ENCODE results near the gene IGFL4.

The IGFL4 gene

DNA sequence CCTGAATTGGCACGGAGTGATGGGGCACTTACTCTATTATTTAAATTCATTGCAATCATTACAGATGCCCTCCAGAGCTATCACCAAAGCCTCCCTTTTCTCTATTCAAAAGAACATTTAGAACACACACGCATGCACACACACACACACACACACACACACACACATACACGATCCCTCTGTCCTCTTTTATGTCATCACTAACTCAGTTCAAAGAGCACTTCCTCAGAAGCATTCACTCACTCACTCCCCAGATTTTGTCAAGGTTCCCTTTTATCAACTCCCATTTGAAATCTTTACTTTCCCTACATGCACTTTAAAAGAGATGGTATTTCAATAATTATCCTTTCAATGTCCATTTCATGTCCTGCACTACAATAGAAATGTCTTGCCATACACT, 22.4 kb upstream of the IGFL4 start:
- DNase-seq (ENCODE audit: low read depth in 2 of 2), result no peak

DNA sequence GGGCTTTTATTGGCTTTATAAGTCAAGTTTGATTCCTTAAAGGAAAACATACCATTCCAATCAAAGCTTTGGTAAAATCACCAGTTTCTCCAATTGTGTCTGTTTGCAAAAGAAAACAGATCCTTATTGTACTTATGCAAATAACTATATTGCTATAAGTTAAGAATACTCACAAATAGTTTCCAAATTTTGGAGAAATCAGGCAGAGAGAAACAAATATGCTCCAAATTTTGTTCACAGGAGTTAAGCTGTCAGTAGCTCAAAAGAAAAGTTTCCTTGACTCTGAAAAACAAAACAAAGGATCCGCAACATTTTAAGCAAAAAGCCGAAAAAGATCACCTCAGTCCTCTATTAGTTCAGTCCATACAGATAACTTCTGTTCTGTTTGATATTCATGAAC, 19.2 kb upstream of the IGFL4 start:
- no peak for DNase-seq (ENCODE audit: low read depth in 2 of 2)

DNA sequence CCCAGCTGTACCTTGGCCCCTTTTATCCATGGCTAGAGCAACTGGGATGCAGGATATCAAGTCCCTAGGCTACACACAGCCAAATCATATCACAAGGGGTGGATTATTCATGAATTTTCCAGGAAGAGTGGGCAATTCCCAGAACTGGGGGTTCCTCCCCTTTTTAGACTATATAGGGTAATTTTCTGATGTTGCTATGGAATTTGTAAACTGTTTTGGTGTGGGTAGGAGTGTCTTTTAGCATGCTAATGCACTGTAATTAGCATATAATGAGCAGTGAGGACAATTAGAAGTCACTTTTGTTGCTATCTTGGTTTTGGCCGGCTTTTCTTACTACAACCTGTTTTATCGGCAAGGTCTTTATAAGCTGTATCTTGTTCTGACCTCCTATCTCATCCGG, 18.0 kb upstream of the IGFL4 start:
- no peak for DNase-seq (ENCODE audit: low read depth in 2 of 2)

DNA sequence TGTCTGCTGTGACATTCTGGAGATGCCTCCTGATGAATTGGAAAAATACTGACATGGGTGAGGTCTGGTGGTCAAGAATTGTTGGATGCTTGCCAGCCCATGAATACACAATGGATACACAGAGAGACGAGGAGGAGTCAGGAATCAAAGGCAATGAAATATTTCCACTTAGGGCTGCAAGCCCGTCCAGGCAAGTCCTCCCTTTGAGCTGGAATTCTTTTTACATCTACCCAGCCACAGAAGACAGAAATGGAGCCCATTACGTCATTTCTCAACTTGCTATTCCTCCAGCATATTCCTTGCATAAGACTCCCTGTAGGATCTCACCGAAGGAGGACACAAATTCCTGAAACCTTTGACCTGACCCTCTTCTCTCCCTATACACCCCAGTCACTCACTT, 15.7 kb upstream of the IGFL4 start:
- DNase-seq (ENCODE audit: low read depth in 2 of 2), result no peak

- DNase-seq (ENCODE audit: low read depth in 2 of 2), result no peak
Measured at GRCh38 chr19:46052896-46053295, 12.1 kb upstream of the IGFL4 start.

- no peak for DNase-seq (ENCODE audit: low read depth in 2 of 2)
Measured at GRCh38 chr19:46049597-46049996, 8.8 kb upstream of the IGFL4 start.

DNA sequence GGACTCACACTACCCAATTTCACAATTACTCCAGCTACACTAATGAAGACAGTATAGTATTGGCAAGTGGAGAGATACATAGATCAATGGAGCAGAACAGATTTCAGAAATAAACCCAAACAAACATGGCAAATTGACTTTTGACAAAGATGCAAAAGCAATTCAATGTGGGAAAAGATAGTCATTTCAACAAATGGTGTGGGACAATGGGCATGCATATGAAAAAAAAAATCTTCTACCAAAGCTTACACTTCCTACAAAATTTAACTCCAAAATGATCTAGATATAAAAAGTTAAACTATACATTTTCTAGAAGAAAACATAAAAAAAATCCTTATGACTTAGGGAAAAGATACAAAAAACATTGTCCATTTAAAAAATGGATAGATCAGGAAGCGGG, 2.7 kb upstream of the IGFL4 start:
- no peak for DNase-seq (ENCODE audit: low read depth in 2 of 2)

- no peak for DNase-seq (ENCODE audit: low read depth in 2 of 2)
Measured at GRCh38 chr19:46042252-46042883, 1.6 kb upstream of the IGFL4 start.

- no peak for DNase-seq (ENCODE audit: low read depth in 2 of 2)
Measured at GRCh38 chr19:46040125-46040524, 677 bp downstream of the IGFL4 start.

- no peak for DNase-seq (ENCODE audit: low read depth in 2 of 2)
Measured at GRCh38 chr19:46036744-46037128, 4.1 kb downstream of the IGFL4 start.

DNA sequence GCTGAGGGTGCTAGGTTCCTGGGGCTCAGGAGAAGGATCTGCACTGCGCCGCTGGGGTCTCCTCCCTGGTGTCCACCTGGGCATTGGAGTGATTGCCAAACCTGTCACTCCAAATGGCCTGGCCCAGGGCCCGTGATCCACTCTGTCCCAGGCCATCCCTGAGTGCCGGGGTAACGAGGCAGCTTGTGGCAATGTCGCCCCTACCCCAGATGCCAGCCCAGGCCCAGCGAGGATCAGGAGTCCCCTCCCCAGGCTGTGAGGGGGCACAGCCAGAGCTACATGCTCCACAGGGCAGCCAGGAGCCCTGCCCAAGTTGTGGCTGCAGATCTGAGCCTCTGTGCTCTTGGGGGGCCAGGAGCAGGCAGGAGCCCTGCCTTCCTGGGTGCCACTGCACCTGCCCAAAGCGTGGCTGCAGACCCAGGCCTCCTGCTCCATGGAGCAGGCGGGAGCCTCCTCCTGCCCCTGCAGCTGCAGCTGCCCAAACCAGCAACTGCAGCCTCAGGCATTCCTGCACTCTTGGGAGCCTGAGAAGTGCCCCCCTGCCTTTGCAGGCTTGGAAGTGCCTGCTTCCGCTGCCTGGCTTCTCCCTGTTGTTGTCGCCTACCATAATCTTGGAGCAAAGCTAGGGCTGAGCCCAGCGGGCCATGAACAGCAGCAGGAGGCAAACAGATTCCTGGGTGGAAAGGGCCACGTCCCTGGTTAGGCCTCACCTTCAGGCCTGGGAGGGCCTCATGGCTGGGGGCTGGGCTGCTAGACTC, 4.6 kb downstream of the IGFL4 start:
- no peak for DNase-seq (ENCODE audit: low read depth in 2 of 2)

- DNase-seq (ENCODE audit: low read depth in 2 of 2), result no peak
Measured at GRCh38 chr19:46035546-46035945, 5.3 kb downstream of the IGFL4 start.

DNA sequence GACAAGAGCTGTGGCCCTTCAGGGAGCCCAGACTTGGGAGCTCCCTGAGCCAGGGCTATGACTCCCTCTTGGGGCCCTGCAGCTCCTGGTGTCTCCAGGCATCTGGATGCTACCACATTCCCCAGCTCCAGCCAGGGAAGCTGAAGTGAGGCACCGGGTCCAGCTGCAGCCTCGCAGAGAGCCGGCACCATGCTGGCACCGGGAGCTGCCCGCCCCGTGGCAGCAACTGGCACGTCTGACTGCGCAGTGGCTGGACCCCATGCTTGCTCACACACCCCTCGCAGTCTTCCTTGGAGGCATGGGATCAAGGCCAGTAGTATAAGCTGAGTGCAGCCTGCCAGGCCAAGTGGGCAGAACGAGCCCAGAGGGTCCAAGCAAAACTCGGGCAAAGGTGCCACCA, 7.4 kb downstream of the IGFL4 start:
- DNase-seq (ENCODE audit: low read depth in 2 of 2), result no peak

GRCh38 chr19:46032597-46033025, 8.2 kb downstream of the IGFL4 start:
- DNase-seq (ENCODE audit: low read depth in 2 of 2), result no peak

DNA sequence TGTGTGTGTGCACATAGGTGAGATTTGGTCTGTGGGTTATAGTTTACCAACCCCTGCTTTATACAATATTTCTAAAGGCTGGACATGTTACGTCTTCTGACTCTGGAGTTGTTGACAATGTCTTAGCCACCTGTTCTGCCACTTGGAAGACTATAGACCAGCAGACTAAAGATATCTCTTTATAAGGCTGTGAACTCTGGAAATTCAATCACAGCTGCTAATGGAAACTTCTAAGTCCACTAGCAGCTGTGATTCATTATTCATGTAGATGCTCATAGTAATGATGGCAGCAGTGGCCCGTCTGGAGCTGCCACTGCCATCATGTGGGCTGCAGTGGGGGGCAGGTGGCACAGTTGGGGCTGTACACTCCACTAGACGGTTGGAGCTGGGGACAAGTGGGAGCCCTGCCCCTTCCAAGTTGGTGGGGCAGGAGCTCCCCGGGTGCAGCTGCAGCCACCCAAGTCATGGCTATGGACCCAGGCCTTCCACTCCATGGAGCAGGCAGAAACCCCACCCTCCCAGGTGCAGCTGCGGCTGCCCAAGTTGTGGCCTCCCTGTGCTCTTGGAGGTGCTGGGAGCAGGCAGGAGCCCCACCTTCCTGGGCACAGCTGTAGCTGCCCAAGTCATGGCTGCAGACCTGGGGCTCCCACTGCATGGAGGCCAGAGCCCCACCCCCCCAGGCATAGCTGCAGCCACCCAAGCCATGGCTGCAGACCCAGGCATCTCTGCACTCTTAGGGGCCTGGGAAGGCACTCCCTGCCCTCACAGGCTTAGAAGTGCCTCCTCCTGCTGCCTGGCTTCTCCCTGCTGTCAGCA, 8.8 kb downstream of the IGFL4 start:
- DNase-seq (ENCODE audit: low read depth in 2 of 2), result no peak

DNA sequence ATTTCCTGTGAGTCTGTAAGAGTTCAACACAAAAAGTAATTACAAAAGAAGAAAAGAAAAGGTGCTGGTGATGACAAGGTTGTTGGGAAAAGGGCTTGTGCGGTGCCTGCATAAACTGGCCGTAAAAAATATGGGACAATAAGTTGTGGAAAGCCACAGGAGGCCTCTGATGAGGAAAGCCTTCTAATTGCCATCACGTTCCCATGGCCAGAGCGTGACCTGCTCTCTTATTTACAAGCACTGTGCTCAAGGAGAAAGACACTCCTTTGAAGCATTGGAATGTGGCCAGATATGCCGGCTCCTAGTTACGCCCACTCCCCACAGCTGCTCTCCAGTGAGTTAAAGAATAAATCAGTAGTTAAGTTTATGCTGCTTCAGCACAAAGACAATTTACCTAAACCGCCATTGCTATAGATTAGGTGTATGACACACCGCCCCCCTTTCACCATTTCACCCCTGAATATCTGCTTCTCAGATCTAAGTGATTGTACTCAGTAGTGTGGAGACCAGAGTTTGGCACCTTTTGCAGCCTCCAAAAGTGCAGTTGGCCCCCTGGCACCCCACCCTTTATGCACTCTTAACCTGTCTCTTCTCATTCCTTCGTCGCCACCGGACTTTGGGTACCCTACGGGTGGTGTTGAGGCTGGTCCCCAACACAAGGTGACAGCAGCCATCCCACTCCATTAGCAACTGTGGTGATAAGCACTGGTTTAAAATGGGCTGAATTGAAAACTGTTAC, 9.8 kb downstream of the IGFL4 start:
- no peak for DNase-seq (ENCODE audit: low read depth in 2 of 2)

DNA sequence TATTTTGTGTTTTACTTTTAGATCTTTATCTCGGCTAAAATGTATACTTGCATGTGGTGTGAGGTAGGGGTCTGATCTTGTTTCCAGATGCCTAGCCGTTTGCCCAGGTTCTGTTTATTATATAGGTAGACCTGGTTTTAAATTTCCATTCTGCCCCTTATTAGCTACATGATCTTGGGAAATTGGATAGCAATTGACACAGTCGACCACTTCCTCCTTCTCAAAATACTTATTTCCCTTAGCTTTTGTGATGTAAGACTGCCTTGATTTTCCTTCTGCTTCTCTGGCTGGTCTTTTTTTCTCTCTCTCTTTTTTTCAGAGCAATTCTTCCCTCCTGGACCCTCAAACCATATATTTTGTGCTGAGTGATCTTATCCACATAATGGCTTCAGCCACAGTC, 15.0 kb downstream of the IGFL4 start:
- no peak for DNase-seq (ENCODE audit: low read depth in 2 of 2)

DNA sequence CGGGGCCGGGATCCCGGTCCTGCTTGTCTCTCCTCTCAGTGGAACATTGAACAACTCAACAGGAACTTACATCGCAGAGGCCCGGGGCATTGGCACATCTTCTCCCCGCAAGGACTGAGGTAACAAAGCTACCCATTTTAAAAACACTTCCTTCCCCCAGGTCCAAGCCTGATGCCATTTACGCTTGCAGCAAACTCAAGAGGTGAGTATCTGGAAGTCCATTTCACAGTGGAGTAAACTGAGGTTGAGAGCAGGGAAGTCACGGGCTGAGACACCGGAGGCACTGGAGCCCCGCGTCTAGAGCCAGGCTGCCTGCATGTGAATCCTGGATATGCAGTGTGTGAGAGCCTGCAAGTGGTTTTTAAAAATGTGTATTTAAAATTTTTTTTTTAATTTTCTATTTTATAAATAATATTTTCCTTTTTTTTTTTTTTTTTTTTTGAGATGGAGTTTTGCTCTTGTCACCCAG, 17.5 kb downstream of the IGFL4 start:
- DNase-seq (ENCODE audit: low read depth in 2 of 2), result no peak

- DNase-seq (ENCODE audit: low read depth in 2 of 2), result no peak
Measured at GRCh38 chr19:46022431-46023310, 18.1 kb downstream of the IGFL4 start, which contains the start of gene PGLYRP1. Gene PGLYRP1 (minus strand): TSS chr19:46023053. CDS start chr19:46023021, 32 bp downstream.

GRCh38 chr19:46022061-46022430, 18.8 kb downstream of the IGFL4 start:
- no peak for DNase-seq (ENCODE audit: low read depth in 2 of 2)

- DNase-seq (ENCODE audit: low read depth in 2 of 2), result no peak
Measured at GRCh38 chr19:46021531-46022041, 19.2 kb downstream of the IGFL4 start.
